ENCODE results near the gene INAFM2.
A peak's percentile ranks its signal among the peaks of the same experiment; 100 is the strongest.

Gene INAFM2

GRCh38 chr15:40365624-40366456, 42.3 kb downstream of the INAFM2 start:
- no peak for DNase-seq

GRCh38 chr15:40366457-40367370, 43.2 kb downstream of the INAFM2 start:
- DNase-seq = peak; percentile 10

- no peak for DNase-seq
These were observed 43.8 kb downstream of the INAFM2 start for GRCh38 chr15:40367371-40367685.

DNA sequence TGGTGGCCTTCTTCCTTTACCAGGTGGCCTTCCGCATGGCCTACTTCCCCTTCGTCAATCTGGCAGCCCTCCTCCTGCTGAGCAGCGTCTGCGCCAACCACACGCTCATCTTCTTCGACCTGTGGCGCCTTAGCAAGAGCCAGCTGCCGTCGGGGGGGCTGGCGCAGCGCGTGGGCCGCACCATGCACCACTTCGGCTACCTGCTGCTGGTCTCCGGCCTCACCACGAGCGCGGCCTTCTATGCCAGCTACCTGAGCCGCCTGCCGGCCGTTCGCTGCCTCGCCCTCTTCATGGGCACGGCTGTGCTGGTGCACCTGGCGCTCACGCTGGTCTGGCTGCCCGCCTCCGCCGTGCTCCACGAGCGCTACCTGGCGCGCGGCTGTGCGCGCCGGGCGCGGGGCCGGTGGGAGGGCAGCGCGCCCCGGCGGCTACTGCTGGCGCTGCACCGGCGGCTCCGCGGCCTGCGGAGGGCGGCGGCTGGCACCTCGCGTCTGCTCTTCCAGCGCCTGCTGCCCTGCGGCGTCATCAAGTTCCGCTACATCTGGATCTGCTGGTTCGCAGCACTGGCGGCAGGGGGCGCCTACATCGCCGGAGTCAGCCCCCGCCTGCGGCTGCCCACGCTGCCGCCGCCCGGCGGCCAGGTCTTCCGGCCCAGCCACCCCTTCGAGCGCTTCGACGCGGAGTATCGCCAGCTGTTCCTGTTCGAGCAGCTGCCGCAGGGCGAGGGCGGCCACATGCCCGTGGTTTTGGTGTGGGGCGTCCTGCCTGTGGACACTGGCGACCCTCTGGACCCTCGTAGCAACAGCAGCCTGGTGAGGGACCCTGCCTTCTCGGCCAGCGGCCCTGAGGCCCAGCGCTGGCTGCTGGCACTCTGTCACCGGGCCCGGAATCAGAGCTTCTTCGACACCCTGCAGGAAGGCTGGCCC, 44.5 kb downstream of the INAFM2 start:
- DNase-seq = no peak

DNA sequence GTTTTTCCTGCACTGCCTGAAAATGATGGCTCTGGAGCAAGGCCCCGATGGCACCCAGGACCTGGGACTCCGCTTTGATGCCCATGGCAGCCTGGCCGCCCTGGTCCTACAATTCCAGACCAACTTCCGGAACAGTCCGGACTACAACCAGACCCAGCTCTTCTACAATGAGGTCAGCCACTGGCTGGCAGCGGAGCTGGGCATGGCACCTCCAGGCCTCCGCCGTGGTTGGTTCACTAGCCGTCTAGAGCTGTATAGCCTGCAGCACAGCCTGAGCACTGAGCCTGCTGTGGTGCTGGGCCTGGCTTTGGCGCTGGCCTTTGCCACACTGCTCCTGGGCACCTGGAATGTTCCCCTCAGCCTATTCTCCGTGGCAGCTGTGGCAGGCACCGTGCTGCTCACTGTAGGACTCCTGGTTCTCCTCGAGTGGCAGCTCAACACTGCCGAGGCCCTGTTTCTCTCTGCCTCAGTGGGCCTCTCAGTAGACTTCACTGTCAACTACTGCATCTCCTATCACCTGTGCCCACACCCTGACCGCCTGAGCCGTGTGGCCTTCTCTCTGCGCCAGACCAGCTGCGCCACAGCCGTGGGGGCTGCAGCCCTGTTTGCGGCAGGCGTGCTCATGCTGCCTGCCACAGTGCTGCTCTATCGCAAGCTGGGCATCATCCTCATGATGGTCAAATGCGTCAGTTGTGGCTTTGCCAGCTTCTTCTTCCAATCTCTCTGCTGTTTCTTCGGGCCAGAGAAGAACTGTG, 45.4 kb downstream of the INAFM2 start:
- DNase-seq = no peak

- no peak for DNase-seq
These were observed 46.0 kb downstream of the INAFM2 start for GRCh38 chr15:40369474-40369869.

GRCh38 chr15:40369971-40370370, 46.5 kb downstream of the INAFM2 start:
- DNase-seq = no peak

- no peak for DNase-seq
These were observed 49.5 kb downstream of the INAFM2 start for GRCh38 chr15:40372981-40373380.

Data from NCI-H2171 treated with DMSO at 0.1 percent for 48 hours (cell line).